ENCODE results near the gene BAZ1B. TPM values are rescaled to one million over a fixed set of nuclear protein-coding genes. Genes with fewer than 3 reads are reported as not detected.

The BAZ1B gene
- total and polyA plus RNA-seq, 9 of the 15 experiments (the other 6 are each of a cell fraction or from before 2014, with no cell fraction given): 15.0 to 134 (median 79.5) TPM

GRCh38 chr7:73557108-73557396, 35.0 kb upstream of the BAZ1B start (continued):
- TF ChIP-seq MYC (IDR thresholded peaks at IDR 0.05; ENCODE audit: low read depth, low read length): peak; percentile 68
- TF ChIP-seq MYC (CRISPR knock-in tag; IDR thresholded peaks at IDR 0.05; ENCODE audit: borderline replicate concordance, low read depth): no peak
- TF ChIP-seq SAP30 (IDR thresholded peaks at IDR 0.05; ENCODE audit: borderline replicate concordance, insufficient read depth, low read depth, low read length, poor library complexity, severe bottlenecking): peak; percentile 40
- TF ChIP-seq ZNF347 (CRISPR knock-in tag; IDR thresholded peaks at IDR 0.05; ENCODE audit: low read depth): no peak
- no peak for TF ChIP-seq DACH1 (IDR thresholded peaks at IDR 0.05; ENCODE audit: partially characterized antibody)
- peak; percentile 87; the same call in 1 of the 2 replicates for TF ChIP-seq ETV5 (CRISPR knock-in tag; IDR thresholded peaks at IDR 0.05; ENCODE audit: low read depth)
- peak; percentile 94 for TF ChIP-seq ETS1 (conservative IDR thresholded peaks at IDR 0.05; ENCODE audit: control insufficient read depth, low read depth, low read length)
- peak; percentile 62; the same call in 1 of the 2 replicates for TF ChIP-seq ESRRA (IDR thresholded peaks at IDR 0.05; ENCODE audit: borderline replicate concordance, low read depth)
- TF ChIP-seq EZH2 (IDR thresholded peaks at IDR 0.05; ENCODE audit: borderline replicate concordance, low read depth, low read length): no peak
- no peak for TF ChIP-seq NCOA1 (IDR thresholded peaks at IDR 0.05; ENCODE audit: low read depth)
- TF ChIP-seq HNRNPL (IDR thresholded peaks at IDR 0.05; ENCODE audit: low read depth, low read length): peak; percentile 95
- TF ChIP-seq BHLHE40 (IDR thresholded peaks at IDR 0.05; ENCODE audit: low read length): peak; percentile 9; the same call in 1 of the 2 replicates
- TF ChIP-seq ZFP36 (IDR thresholded peaks at IDR 0.05; ENCODE audit: low read depth, low read length, partially characterized antibody): peak; percentile 4
- TF ChIP-seq PHF21A (IDR thresholded peaks at IDR 0.05; ENCODE audit: borderline replicate concordance, low read depth): no peak
- peak; percentile 55; the same call in 1 of the 2 replicates for TF ChIP-seq POLR2AphosphoS5 (IDR thresholded peaks at IDR 0.05; ENCODE audit: control insufficient read depth, insufficient read depth, low read depth, low read length)
- no peak for TF ChIP-seq ZBTB40 (IDR thresholded peaks at IDR 0.05)
- TF ChIP-seq ZBTB40 (CRISPR knock-in tag; IDR thresholded peaks at IDR 0.05): no peak
- TF ChIP-seq CHD2 (IDR thresholded peaks at IDR 0.05; ENCODE audit: low read depth, low read length): 0 out of 2 replicates have a peak, but pooled peaks have one; percentile 44
- TF ChIP-seq NR2C2 (CRISPR knock-in tag; IDR thresholded peaks at IDR 0.05): peak; percentile 93
- TF ChIP-seq NR2C2 (tag; IDR thresholded peaks at IDR 0.05): peak; percentile 99; the same call in 1 of the 2 replicates
- no peak for TF ChIP-seq MCM3 (IDR thresholded peaks at IDR 0.05)
